Panc1 (cell line): ENCODE results near the gene ZNF804A.

ENCODE experiments used
- CTCF ChIP-seq: fragments of 450-650 bp; IDR thresholded peaks from 2 replicates; pipeline ENCODE4 v1.5.1; 2017; ENCODE audit warnings: mild to moderate bottlenecking
- POLR2AphosphoS5 ChIP-seq: IDR thresholded peaks from 2 replicates; pipeline ENCODE4 v1.6.1; 2012; ENCODE audit warnings: mild to moderate bottlenecking, low read depth, low read length, moderate library complexity
- TF ChIP-seq, protein P1 (sequence below), 2 experiments: IDR thresholded peaks; 2 replicates each; pipeline ENCODE4 v1.6.1; 2011 to 2012; ENCODE audit warnings: low read depth in 2 of 2, control low read depth in 1 of 2, low read length in 1 of 2, mild to moderate bottlenecking in 1 of 2, moderate library complexity in 1 of 2; ENCODE audit not compliant: insufficient read depth in 1 of 2

DNA sequence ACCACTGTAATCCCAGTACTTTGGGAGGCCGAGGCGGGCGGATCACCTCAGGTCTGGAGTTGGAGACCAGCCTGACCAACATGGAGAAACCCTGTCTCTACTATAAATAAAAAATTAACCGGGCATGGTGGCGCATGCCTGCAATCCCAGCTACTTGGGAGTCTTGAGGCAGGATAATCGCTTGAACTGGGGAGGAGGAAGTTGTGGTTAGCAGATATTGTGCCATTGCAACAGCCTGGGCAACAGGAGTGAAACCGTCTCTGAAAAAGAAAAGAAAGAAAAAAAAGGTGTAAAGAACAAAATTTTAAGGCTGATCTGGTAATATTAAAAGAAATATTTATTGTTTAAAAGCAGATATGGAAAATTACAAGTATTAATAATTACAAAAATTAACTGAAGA, 29.7 kb downstream of the ZNF804A start:
- no peak for TF ChIP-seq CTCF
- no peak for TF ChIP-seq POLR2AphosphoS5
- TF ChIP-seq, protein P1, sequence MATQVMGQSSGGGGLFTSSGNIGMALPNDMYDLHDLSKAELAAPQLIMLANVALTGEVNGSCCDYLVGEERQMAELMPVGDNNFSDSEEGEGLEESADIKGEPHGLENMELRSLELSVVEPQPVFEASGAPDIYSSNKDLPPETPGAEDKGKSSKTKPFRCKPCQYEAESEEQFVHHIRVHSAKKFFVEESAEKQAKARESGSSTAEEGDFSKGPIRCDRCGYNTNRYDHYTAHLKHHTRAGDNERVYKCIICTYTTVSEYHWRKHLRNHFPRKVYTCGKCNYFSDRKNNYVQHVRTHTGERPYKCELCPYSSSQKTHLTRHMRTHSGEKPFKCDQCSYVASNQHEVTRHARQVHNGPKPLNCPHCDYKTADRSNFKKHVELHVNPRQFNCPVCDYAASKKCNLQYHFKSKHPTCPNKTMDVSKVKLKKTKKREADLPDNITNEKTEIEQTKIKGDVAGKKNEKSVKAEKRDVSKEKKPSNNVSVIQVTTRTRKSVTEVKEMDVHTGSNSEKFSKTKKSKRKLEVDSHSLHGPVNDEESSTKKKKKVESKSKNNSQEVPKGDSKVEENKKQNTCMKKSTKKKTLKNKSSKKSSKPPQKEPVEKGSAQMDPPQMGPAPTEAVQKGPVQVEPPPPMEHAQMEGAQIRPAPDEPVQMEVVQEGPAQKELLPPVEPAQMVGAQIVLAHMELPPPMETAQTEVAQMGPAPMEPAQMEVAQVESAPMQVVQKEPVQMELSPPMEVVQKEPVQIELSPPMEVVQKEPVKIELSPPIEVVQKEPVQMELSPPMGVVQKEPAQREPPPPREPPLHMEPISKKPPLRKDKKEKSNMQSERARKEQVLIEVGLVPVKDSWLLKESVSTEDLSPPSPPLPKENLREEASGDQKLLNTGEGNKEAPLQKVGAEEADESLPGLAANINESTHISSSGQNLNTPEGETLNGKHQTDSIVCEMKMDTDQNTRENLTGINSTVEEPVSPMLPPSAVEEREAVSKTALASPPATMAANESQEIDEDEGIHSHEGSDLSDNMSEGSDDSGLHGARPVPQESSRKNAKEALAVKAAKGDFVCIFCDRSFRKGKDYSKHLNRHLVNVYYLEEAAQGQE (IDR thresholded peaks at IDR 0.05; ENCODE audit: insufficient read depth in 1 of 2, low read depth in 2 of 2, low read length in 1 of 2): no peak
